PC-3 (cell line): ENCODE data around the gene ARSB. TPM values are rescaled to one million over a fixed set of nuclear protein-coding genes. Genes with fewer than 3 reads are reported as not detected.

Experiments used
- ATAC-seq: fragments of 200-7000 bp; cut with Tn5 transposase; 2 replicates; pipeline ENCODE4 v1.9.1; 2020; ENCODE audit warnings: mild to moderate bottlenecking, moderate library complexity
- BruUV-seq: library from RNA; stranded (reverse); fragments of 400-500 nt; replicated peaks from 2 replicates; lab custom pipeline; 2021; lab: Mats Ljungman, UMichigan
- CTCF ChIA-PET: fragments of 300-600 bp; sonication (Branson Sonifier 250); formaldehyde crosslinking; loops from one replicate; lab custom pipeline; 2022; ENCODE audit warnings: antibody characterized with exemption; lab: Charles Lee
- POLR2A ChIA-PET: fragments of 300-600 bp; sonication (Branson Sonifier 250); formaldehyde crosslinking; loops from one replicate; lab custom pipeline; 2022; ENCODE audit warnings: antibody characterized with exemption; ENCODE audit not compliant: unreplicated experiment; lab: Charles Lee
- DNase-seq: peaks from one replicate; pipeline ENCODE4 v3.0.0-alpha.2; 2015
- H2AFZ ChIP-seq: fragments of 300-600 bp; sonication (generic); 2 replicates; pipeline ENCODE4 v1.6.0; 2016; ENCODE audit warnings: antibody characterized with exemption, low read length
- H3F3A ChIP-seq: fragments of 300-600 bp; sonication (generic); one replicate; pipeline ENCODE4 v1.6.0; 2017; ENCODE audit warnings: antibody characterized with exemption, low read length, control low read depth, mild to moderate bottlenecking; ENCODE audit not compliant: unreplicated experiment
- H3K27ac ChIP-seq: fragments of 300-600 bp; sonication (generic); 2 replicates; pipeline ENCODE4 v1.5.1; 2016; ENCODE audit warnings: mild to moderate bottlenecking, low read length
- H3K27me3 ChIP-seq: fragments of 300-600 bp; sonication (generic); 2 replicates; pipeline ENCODE4 v1.6.1; 2016; ENCODE audit warnings: low read length, mixed read lengths
- H3K36me3 ChIP-seq: fragments of 300-600 bp; sonication (generic); 2 replicates; pipeline ENCODE4 v1.6.1; 2016; ENCODE audit warnings: low read depth, mixed run types, low read length, mixed read lengths
- H3K4me1 ChIP-seq: fragments of 300-600 bp; sonication (generic); 2 replicates; pipeline ENCODE4 v1.5.1; 2016; ENCODE audit warnings: low read length; ENCODE audit not compliant: insufficient read depth
- H3K4me2 ChIP-seq: fragments of 300-600 bp; sonication (generic); 2 replicates; pipeline ENCODE4 v1.6.0; 2016; ENCODE audit warnings: low read length
- H3K4me3 ChIP-seq: fragments of 300-600 bp; sonication (generic); 2 replicates; pipeline ENCODE4 v1.5.1; 2016; ENCODE audit warnings: mild to moderate bottlenecking, low read length, mixed read lengths
- H3K79me2 ChIP-seq: fragments of 300-600 bp; sonication (generic); 2 replicates; pipeline ENCODE4 v1.6.1; 2017; ENCODE audit warnings: low read length, mixed read lengths
- H3K9ac ChIP-seq: fragments of 300-600 bp; sonication (generic); 2 replicates; pipeline ENCODE4 v1.6.0; 2016; ENCODE audit warnings: mild to moderate bottlenecking, low read length
- H3K9me2 ChIP-seq: fragments of 300-600 bp; sonication (generic); replicated peaks from 2 replicates; pipeline ENCODE4 v1.6.1; 2016; ENCODE audit warnings: mixed run types, low read length, mixed read lengths
- H3K9me3 ChIP-seq: fragments of 300-600 bp; sonication (generic); 2 replicates; pipeline ENCODE4 v1.6.1; 2016; ENCODE audit warnings: low read length, mixed read lengths
- H4K20me1 ChIP-seq: fragments of 300-600 bp; sonication (generic); 2 replicates; pipeline ENCODE4 v1.6.1; 2016; ENCODE audit warnings: low read length, mixed read lengths
- CTCF ChIP-seq: fragments of 300-600 bp; sonication (generic); conservative IDR thresholded peaks from 2 replicates; pipeline ENCODE4 v1.5.1; 2017; ENCODE audit warnings: antibody characterized with exemption, low read depth, mild to moderate bottlenecking, low read length
- EZH2 ChIP-seq: fragments of 300-600 bp; sonication (generic); IDR thresholded peaks from one replicate; pipeline ENCODE4 v1.6.1; 2017; ENCODE audit warnings: antibody characterized with exemption, mild to moderate bottlenecking, low read length; ENCODE audit not compliant: unreplicated experiment
- EZH2phosphoT487 ChIP-seq: fragments of 300-600 bp; sonication (generic); IDR thresholded peaks from 2 replicates; pipeline ENCODE4 v1.6.1; 2018; ENCODE audit warnings: mild to moderate bottlenecking, antibody characterized with exemption, low read length, borderline replicate concordance
- intact Hi-C: fragments of 100-400 bp; cut with micrococcal nuclease; formaldehyde crosslinking; loops from 2 replicates; pipeline ENCODE4 v1.9.0; 2023
- total RNA-seq: library from RNA; depleted of rRNA; stranded (reverse); fragments of >200 nt; gene quantifications from 2 replicates; pipeline ENCODE4 v1.2.3, GENCODE V29; 2014

The ARSB gene
- total RNA-seq, 1 experiment from 2014 or later = 8.1 TPM

DNA sequence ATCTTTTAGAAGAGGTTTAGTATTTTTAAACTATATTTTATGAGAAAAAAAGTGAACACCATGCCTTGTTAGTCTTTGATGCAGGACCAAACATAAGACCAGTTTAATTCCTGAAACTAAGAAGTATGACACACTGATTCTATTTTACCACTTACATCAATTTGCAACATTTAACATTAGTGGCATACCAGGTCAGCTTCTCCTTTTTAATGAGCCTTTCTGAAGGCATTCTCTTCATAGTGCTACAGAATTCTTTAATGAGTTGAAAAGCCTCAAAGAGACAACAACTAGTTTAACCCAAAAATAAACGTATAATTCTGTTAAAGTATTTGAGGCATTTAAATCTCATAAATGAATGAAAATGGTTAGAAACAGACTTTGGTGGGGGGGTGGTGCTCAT, 28.2 kb downstream of the ARSB start:
- intact Hi-C loops = no loop called here
- no peaks in the 10 kb centered on the region for H3K9me3 ChIP-seq
- BruUV-seq = no TSS peak
- ChIA-PET CTCF (no interaction called here), POLR2A (no interaction called here)
- H3K9ac ChIP-seq = no peak overlapping the region
- no peaks in the 10 kb centered on the region for H3K79me2 ChIP-seq
- H2AFZ ChIP-seq = no peak overlapping the region
- no peak for ATAC-seq
- H3K4me2 ChIP-seq = no peak overlapping the region
- no peak for DNase-seq
- TF ChIP-seq EZH2phosphoT487 (no peak), EZH2 (no peak), CTCF (no peak)
- no peaks in the 10 kb centered on the region for H3K36me3 ChIP-seq
- H3F3A ChIP-seq = no peaks in the 10 kb centered on the region
- no peaks in the 10 kb centered on the region for H3K9me2 ChIP-seq
- no peak overlapping the region for H3K4me3 ChIP-seq
- no peaks in the 10 kb centered on the region for H4K20me1 ChIP-seq
- H3K4me1 ChIP-seq = no peaks in the 10 kb centered on the region
- no peaks in the 10 kb centered on the region for H3K27me3 ChIP-seq
- no peak overlapping the region for H3K27ac ChIP-seq

GRCh38 chr5:78953092-78953800, 31.9 kb downstream of the ARSB start:
- Histone ChIP-seq H3K36me3 (no peaks in the 10 kb centered on the region), H2AFZ (no peak overlapping the region), H3K4me1 (0 out of 2 replicates have a peak, but pooled peaks cover 5% of the 10 kb centered on the region), H3K79me2 (no peaks in the 10 kb centered on the region), H3F3A (no peaks in the 10 kb centered on the region), H3K4me2 (no peak overlapping the region), H3K9me2 (no peaks in the 10 kb centered on the region), H3K9ac (no peak overlapping the region), H4K20me1 (no peaks in the 10 kb centered on the region), H3K27ac (no peak overlapping the region), H3K9me3 (no peaks in the 10 kb centered on the region), H3K4me3 (no peak overlapping the region), H3K27me3 (no peaks in the 10 kb centered on the region)
- CTCF ChIA-PET = no interaction called here
- DNase-seq (no peak), ATAC-seq (no peak)
- POLR2A ChIA-PET = no interaction called here
- no TSS peak for BruUV-seq
- intact Hi-C loops = no loop called here
- TF ChIP-seq CTCF (no peak), EZH2phosphoT487 (no peak), EZH2 (no peak)

DNA sequence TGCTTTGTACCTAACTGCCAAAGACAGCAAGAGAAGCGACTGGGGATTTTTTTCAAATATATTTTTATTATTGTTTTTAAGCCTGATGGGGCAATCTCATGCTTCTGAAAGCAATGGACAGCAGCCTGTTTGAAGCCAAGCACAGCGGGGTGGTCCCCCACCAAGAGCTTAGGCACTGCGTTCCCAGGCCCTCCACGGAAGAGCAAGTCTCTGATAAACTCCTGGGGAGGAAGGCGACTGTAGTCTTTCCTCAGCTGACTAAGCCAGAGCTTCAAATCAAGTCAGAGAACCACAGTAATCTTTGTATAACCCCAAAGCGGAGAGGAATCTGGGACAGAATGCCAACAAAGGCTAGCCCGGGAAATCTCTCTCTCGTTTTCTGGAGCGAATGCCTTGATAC, 54.4 kb downstream of the ARSB start:
- Histone ChIP-seq H3K79me2 (no peaks in the 10 kb centered on the region), H3K4me3 (no peak overlapping the region), H3K27ac (no peak overlapping the region), H2AFZ (no peak overlapping the region), H3K9me3 (no peaks in the 10 kb centered on the region), H4K20me1 (no peaks in the 10 kb centered on the region), H3K4me2 (no peak overlapping the region), H3K4me1 (peaks cover 6% of the 10 kb centered on the region; the same call in 1 of the 2 replicates), H3K36me3 (no peaks in the 10 kb centered on the region), H3K9ac (no peak overlapping the region), H3K9me2 (no peaks in the 10 kb centered on the region), H3K27me3 (no peaks in the 10 kb centered on the region), H3F3A (no peaks in the 10 kb centered on the region)
- DNase-seq (no peak), ATAC-seq (no peak)
- TF ChIP-seq EZH2phosphoT487 (no peak), EZH2 (no peak), CTCF (no peak)
- no TSS peak for BruUV-seq
- ChIA-PET POLR2A (no interaction called here), CTCF (no interaction called here)
- intact Hi-C loops = no loop called here
